Keratinocyte (primary cell): Measurements from ENCODE around the gene MYBPHL. TPM values are rescaled to one million over a fixed set of nuclear protein-coding genes. Genes with fewer than 3 reads are reported as not detected.

Experiments
- DNase-seq: peaks from one replicate; pipeline ENCODE4 v3.0.0-alpha.2; 2011; ENCODE audit warnings: low read depth, missing footprints, low spot score
- FAIRE-seq: peaks from 2 replicates; lab custom pipeline; 2011; peaks lifted over from hg19 to GRCh38; lab: Jason Lieb, UNC
- H2AFZ ChIP-seq: 2 replicates; pipeline ENCODE4 v1.6.0; 2012; ENCODE audit warnings: low read length, control low read depth, inconsistent platforms; ENCODE audit not compliant: control insufficient read depth
- H3K27ac ChIP-seq: 2 replicates; pipeline ENCODE4 v1.5.1; 2011; ENCODE audit warnings: low read length; ENCODE audit not compliant: control insufficient read depth, insufficient read depth
- H3K27me3 ChIP-seq: 3 replicates; pipeline ENCODE4 v1.6.0; 2011; ENCODE audit warnings: low read length; ENCODE audit not compliant: control insufficient read depth, insufficient read depth; ENCODE audit errors: extremely low read depth
- H3K36me3 ChIP-seq, 2 experiments: 2 replicates in 1 of 2; 3 replicates in 1 of 2; pipeline ENCODE4 v1.5.1; 2011; ENCODE audit warnings: low read length in 2 of 2, mild to moderate bottlenecking in 1 of 2; ENCODE audit not compliant: control insufficient read depth in 2 of 2, insufficient read depth in 2 of 2; ENCODE audit errors: extremely low read depth in 1 of 2
- H3K4me1 ChIP-seq: 3 replicates; pipeline ENCODE4 v1.5.1; 2011; ENCODE audit warnings: low read length; ENCODE audit not compliant: control insufficient read depth, insufficient read depth; ENCODE audit errors: extremely low read depth
- H3K4me2 ChIP-seq: 3 replicates; pipeline ENCODE4 v1.6.0; 2011; ENCODE audit warnings: low read depth, low read length; ENCODE audit not compliant: control insufficient read depth, insufficient read depth; ENCODE audit errors: extremely low read depth
- H3K4me3 ChIP-seq, 3 experiments: fragments of 200-600 bp in 1 of 3; sonication (generic) in 1 of 3; 2 replicates in 2 of 3; 3 replicates in 1 of 3; pipeline ENCODE4 v1.5.1; 2011 to 2016; ENCODE audit warnings: low read length in 3 of 3, mild to moderate bottlenecking in 3 of 3, control low read depth in 2 of 3, inconsistent platforms in 1 of 3, low read depth in 1 of 3, mixed read lengths in 1 of 3, mixed run types in 1 of 3, moderate library complexity in 1 of 3; ENCODE audit not compliant: control insufficient read depth in 2 of 3, insufficient read depth in 2 of 3; ENCODE audit errors: extremely low read depth in 1 of 3
- H3K79me2 ChIP-seq: 2 replicates; pipeline ENCODE4 v1.6.0; 2012; ENCODE audit warnings: low read length; ENCODE audit not compliant: control insufficient read depth, insufficient read depth
- H3K9ac ChIP-seq: 3 replicates; pipeline ENCODE4 v1.6.0; 2011; ENCODE audit warnings: low read length; ENCODE audit not compliant: control insufficient read depth, insufficient read depth; ENCODE audit errors: extremely low read depth
- H3K9me1 ChIP-seq: 3 replicates; pipeline ENCODE4 v1.6.0; 2011; ENCODE audit warnings: low read length; ENCODE audit not compliant: control insufficient read depth, insufficient read depth; ENCODE audit errors: extremely low read depth
- H3K9me3 ChIP-seq: 2 replicates; pipeline ENCODE4 v1.5.1; 2012; ENCODE audit warnings: low read depth, low read length; ENCODE audit not compliant: control insufficient read depth
- H4K20me1 ChIP-seq: 3 replicates; pipeline ENCODE4 v1.6.0; 2011; ENCODE audit warnings: low read length; ENCODE audit not compliant: control insufficient read depth, insufficient read depth; ENCODE audit errors: extremely low read depth
- EZH2 ChIP-seq: IDR thresholded peaks from one replicate; pipeline ENCODE4 v1.6.1; 2012; ENCODE audit warnings: inconsistent platforms, mild to moderate bottlenecking, low read length, moderate library complexity
- dilution Hi-C: fragments of 300-500 bp; cut with MboI; formaldehyde crosslinking; loops from one replicate; pipeline ENCODE4 v1.7.0; 2020; ENCODE audit warnings: low sequenced_read_pairs; ENCODE audit not compliant: extremely low pct_ligation_motif_present
- polyA plus RNA-seq, 5 experiments: library from polyadenylated mRNA; depleted of rRNA in 3 of 5; stranded (reverse) in 3 of 5; stranded (forward) in 1 of 5; unstranded in 1 of 5; fragments of >200 nt; gene quantifications; 1 replicate in 1 of 5; 2 replicates in 3 of 5; 3 replicates in 1 of 5; pipeline versions ENCODE4 v1.2.1 to v1.2.3, GENCODE V29; 2011 to 2012; ENCODE audit warnings: missing spikeins in 2 of 5, low read depth in 1 of 5, low replicate concordance in 1 of 5
- TF ChIP-seq, protein P1 (sequence below), 3 experiments: IDR thresholded peaks in 1 of 3; conservative IDR thresholded peaks in 1 of 3; optimal IDR thresholded peaks in 1 of 3; 2 replicates in 2 of 3; 3 replicates in 1 of 3; pipeline versions ENCODE3 to v1.5.1; 2011; ENCODE audit warnings: low read length in 3 of 3, mild to moderate bottlenecking in 3 of 3, moderate library complexity in 2 of 3, control low read depth in 1 of 3, inconsistent platforms in 1 of 3; ENCODE audit not compliant: insufficient read depth in 2 of 3; ENCODE audit errors: extremely low read depth in 1 of 3

Gene MYBPHL
- polyA plus RNA-seq, 1 donor (not counting 4 experiments of a cell fraction or from before 2014, with no cell fraction given): 1.1 TPM

DNA sequence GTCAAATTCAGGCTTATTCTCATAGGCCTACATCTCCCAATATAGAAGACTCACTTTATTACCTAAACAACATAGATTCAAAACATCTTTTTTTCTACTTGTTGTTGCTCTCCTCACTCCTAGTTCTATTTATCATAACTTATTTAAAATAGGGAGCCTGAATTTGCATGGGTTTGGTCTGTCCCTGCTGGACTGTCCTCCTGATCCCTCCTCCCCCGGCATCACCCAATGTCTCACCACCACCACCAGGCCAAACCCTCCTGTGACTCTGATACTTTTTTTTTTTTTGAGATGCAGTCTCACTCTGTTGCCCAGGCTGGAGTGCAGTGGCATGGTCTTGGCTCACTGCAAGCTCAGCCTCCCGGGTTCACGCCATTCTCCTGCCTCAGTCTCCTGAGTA is 31.8 kb upstream of the MYBPHL start:
- Histone ChIP-seq H3K9me3 (no peaks in the 10 kb centered on the region), H3K9ac (no peak overlapping the region), H3K9me1 (no peaks in the 10 kb centered on the region), H3K4me1 (peaks cover 3% of the 10 kb centered on the region), H3K36me3 (no peaks in the 10 kb centered on the region), H4K20me1 (no peaks in the 10 kb centered on the region), H3K4me2 (no peak overlapping the region), H3K79me2 (no peaks in the 10 kb centered on the region), H3K27ac (no peak overlapping the region), H3K27me3 (no peaks in the 10 kb centered on the region), H2AFZ (no peak overlapping the region), H3K4me3 (no peak overlapping the region)
- no peak for DNase-seq
- TF ChIP-seq EZH2: no peak
- TF ChIP-seq, protein P1, sequence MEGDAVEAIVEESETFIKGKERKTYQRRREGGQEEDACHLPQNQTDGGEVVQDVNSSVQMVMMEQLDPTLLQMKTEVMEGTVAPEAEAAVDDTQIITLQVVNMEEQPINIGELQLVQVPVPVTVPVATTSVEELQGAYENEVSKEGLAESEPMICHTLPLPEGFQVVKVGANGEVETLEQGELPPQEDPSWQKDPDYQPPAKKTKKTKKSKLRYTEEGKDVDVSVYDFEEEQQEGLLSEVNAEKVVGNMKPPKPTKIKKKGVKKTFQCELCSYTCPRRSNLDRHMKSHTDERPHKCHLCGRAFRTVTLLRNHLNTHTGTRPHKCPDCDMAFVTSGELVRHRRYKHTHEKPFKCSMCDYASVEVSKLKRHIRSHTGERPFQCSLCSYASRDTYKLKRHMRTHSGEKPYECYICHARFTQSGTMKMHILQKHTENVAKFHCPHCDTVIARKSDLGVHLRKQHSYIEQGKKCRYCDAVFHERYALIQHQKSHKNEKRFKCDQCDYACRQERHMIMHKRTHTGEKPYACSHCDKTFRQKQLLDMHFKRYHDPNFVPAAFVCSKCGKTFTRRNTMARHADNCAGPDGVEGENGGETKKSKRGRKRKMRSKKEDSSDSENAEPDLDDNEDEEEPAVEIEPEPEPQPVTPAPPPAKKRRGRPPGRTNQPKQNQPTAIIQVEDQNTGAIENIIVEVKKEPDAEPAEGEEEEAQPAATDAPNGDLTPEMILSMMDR (optimal IDR thresholded peaks at IDR 0.05 in 1 of 3, IDR thresholded peaks at IDR 0.05 in 1 of 3, conservative IDR thresholded peaks at IDR 0.05 in 1 of 3; ENCODE audit: extremely low read depth in 1 of 3, insufficient read depth in 2 of 3, low read length in 3 of 3): no peak
- no peak for FAIRE-seq
- dilution Hi-C loops: no loop called here

- Histone ChIP-seq H3K27me3 (no peaks in the 10 kb centered on the region), H2AFZ (no peak overlapping the region), H3K4me1 (peaks cover 3% of the 10 kb centered on the region), H3K4me3 (no peak overlapping the region), H3K79me2 (no peaks in the 10 kb centered on the region), H3K9ac (no peak overlapping the region), H3K27ac (no peak overlapping the region), H3K9me1 (no peaks in the 10 kb centered on the region), H3K4me2 (no peak overlapping the region), H4K20me1 (no peaks in the 10 kb centered on the region), H3K9me3 (no peaks in the 10 kb centered on the region), H3K36me3 (no peaks in the 10 kb centered on the region)
- DNase-seq (no peak), FAIRE-seq (no peak)
- TF ChIP-seq EZH2: no peak
- TF ChIP-seq, protein P1 (optimal IDR thresholded peaks at IDR 0.05 in 1 of 3, IDR thresholded peaks at IDR 0.05 in 1 of 3, conservative IDR thresholded peaks at IDR 0.05 in 1 of 3; ENCODE audit: extremely low read depth in 1 of 3, insufficient read depth in 2 of 3, low read length in 3 of 3): no peak
- dilution Hi-C loops: no loop called here
Observed at GRCh38 chr1:109338091-109338490, 31.3 kb upstream of the MYBPHL start.
